Endometrium (tissue), 2 donors: ENCODE data around the gene CLMN.

Experiments
- FAIRE-seq: peaks from 2 replicates; lab custom pipeline; 2012; peaks lifted over from hg19 to GRCh38; lab: Jason Lieb, UNC
- donor health status: control.
- donor health status: control.

Gene CLMN

DNA sequence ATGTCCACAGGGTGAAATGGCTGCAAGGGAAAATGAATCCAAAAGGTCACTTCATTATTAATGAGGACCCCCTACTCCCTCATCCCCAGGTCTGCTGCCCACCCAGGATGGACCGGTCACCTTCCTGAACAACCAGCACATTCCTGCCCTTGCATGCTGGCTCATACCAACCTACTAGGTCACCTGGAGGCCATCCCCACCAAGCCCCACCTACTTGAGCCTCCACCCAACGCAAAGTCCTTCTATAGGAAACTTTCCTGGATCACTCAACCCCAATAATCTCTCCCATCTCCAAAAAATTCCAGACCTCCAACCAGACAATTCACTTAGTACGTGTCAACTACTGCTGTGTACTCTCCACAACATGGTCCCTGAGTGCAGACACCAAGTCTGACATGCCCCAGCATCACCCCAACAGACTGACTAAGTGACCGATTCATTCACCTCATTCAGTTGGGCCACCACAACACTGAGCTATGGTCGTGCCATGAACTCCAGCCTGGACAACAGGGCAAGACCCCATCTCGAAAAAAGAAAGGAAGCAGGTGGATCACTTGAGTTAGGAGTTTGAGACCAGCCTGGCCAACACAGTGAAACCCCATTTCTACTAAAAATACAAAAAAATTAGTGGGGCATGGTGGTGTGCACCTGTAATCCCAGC lies 18.1 kb downstream of the CLMN start:
- FAIRE-seq: no peak

- FAIRE-seq: no peak
Measured at GRCh38 chr14:95300697-95301526, 18.8 kb downstream of the CLMN start.

- FAIRE-seq: no peak
Measured at GRCh38 chr14:95300002-95300696, 19.6 kb downstream of the CLMN start.

- FAIRE-seq: no peak
Measured at GRCh38 chr14:95299271-95299670, 20.4 kb downstream of the CLMN start.

GRCh38 chr14:95297832-95298231 lies 21.9 kb downstream of the CLMN start:
- FAIRE-seq: no peak

DNA sequence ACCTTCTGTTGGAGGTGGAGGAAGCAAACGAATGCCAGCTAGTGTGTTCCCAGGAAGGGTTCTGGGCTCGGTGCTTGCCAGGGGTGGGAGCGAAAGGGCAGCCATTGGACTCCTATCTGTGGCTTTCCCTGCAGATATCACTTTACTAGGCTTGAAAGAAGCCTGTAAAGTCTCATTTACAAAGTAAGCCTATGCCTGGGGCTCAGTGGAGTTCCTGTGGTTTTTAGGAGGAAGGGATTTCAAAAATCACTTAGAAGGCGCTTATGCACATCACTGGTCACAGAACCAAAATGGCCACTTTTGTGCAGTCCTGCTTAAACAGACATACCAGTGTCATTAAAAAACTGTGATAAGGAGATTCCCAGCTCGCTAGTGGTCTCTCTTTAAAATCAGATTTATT lies 22.7 kb downstream of the CLMN start:
- FAIRE-seq: no peak

DNA sequence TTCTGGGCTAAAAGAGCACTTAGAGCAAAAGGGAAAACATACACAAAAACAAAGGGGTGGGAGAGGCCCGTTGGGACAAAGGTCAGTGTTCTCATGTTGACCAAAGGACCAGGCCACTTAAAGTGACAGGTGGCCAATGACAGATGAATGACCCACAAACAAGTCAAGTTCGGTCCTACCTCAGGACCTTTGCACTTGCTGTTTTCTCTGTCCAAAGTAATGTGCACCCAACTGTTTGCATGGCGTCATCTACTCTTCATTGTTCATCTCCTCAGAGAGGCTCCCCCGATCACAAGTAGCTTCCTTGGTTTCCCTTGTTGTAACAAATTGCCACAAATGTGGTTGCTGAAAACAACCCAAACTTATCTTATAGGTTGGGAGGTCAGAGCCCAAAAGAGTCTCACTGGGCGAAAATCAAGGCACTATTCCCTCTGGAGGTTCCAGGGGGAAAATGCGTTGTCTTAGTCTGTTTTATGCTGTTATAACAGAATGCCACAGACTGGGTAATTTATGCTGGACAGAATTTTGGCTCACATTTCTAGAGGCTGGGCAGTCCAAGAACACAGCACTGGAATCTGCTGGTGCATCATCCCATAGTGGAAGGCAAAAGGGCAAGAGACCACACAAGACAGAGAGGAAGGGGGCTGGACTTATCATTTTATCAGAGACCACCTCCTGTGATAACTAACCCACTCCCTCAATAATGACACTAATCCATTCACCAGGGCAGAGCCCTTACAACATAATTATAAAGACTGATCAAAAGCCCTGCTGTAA lies 23.9 kb downstream of the CLMN start:
- no peak for FAIRE-seq

- FAIRE-seq: no peak
Measured at GRCh38 chr14:95294834-95295599, 24.7 kb downstream of the CLMN start.

DNA sequence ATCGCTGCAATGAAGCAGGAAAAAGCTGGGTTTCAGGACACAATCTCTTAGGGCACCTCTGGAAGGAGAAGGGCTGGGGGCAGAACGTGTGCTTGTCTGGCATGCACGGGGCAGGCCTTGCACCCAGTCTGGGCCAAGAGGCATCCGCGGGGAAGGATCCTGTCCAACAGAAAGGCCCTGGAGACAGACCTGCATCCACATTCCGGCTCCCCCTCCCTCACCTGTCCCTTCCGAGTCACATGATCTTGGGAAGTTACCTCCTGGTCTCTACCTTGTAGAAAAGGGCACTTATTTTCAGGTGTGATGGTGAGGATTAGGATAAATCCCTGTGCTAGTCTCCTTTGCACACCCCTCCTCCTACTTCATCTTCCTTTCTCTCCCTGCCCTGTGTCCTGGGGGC lies 25.4 kb downstream of the CLMN start:
- FAIRE-seq: no peak

GRCh38 chr14:95293449-95293848 lies 26.3 kb downstream of the CLMN start:
- FAIRE-seq: no peak

DNA sequence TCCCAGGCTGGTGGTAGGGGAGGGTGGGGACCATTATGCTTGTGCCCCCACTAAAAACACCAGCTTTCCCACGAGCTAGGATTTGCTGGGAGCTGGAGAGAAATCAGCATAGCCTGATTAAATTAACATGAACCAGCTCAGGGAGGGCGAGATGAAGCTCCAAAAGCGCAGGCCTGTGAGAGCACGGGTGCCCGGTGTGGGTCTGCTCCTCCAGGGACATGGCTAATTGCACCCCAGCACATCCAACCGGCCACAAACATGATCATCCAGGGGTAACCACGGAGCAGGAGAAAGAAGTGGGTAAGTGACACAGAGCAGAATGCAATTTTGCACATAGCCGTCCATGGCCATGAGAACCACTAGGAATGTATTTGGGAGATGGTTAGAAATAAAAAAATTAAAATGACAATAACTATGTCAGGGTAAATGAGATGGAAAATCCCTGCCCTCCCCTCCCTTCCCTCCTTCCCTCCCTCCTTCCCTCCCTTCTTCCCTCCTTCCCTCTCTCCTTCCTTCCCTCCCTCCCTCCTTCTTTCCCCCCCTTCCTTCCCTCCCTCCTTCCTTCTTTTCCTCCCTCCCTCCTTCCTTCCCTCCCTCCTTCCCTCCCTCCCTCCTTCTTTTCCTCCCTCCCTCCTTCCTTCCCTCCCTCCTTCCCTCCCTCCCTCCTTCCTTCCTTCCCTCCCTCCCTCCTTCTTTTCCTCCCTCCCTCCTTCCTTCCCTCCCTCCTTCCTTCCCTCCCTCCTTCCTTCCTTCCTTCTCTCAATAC lies 26.9 kb downstream of the CLMN start:
- FAIRE-seq: no peak

GRCh38 chr14:95291859-95292542 lies 27.7 kb downstream of the CLMN start:
- no peak for FAIRE-seq

DNA sequence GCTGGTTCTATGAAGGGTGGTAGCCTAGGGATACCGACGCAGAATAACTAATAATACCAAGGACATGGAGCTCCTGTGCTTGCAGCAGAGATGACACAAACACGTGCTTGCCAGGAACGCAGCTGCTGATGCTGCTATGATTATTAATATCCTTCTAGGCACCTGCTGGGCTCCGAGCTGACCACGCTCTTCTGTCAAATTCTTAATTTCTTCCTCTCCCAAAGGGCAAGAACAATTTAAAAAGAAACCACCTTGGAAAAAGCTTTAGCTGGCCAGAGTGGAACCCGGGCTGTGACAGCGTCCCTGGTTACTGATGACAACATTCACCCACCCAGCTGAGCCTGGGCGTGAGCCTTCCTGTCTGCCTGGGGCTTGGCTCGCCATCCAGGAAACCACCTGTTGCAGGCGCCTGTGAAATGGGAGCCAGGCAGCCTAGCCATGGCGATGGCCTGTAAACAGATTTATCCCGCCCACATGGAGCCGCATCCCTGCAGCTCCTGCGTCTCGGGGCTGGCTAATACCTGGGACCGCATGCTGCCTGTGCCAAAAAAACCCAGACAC lies 28.8 kb downstream of the CLMN start:
- no peak for FAIRE-seq

GRCh38 chr14:95290021-95290420 lies 29.7 kb downstream of the CLMN start:
- FAIRE-seq: no peak

DNA sequence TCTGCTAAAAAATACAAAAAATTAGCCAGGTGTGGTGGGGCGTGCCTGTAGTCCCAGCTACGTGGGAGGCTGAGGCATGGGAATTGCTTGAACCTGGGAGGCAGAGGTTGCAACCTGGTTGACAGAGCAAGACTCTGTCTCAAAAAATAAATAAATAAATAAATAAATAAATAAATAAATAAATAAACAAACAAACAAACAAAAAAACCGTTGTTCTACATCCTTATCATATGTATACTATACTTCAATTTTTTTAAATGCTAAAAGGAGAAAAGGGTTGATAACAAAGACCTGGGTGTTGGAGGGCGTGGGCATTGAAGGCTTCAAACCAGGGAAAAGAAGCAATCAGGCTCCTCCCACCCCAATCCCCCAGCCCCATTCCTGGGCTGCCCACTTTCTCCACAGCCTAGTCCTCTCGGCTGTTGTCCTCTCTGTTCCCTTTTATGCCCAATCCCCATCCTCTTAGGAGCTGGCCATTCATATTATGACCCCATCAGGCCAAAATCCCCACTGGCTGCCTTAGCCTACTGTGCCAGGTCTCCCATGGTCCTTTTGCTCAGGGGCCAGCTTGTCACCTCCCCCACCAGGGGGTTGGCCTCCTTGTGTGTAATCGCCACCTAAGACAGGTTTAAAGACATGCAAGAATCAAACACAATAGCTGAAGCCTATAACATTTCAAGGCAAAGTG lies 30.2 kb downstream of the CLMN start:
- FAIRE-seq: no peak

GRCh38 chr14:95288672-95289322 lies 30.9 kb downstream of the CLMN start:
- no peak for FAIRE-seq

GRCh38 chr14:95287176-95287754 lies 32.4 kb downstream of the CLMN start:
- FAIRE-seq: no peak

- FAIRE-seq: no peak
Measured at GRCh38 chr14:95286645-95287044, 33.1 kb downstream of the CLMN start.
